G401.6 (cell line): Measurements from ENCODE around the gene MCM5.
"Not testable (repeated sequence)": the region's sequence is repeated elsewhere in the genome, so short reads cannot be mapped to it uniquely, and the experiment has no call there.

Source experiments
- FAIRE-seq: peaks from 2 replicates; lab custom pipeline; 2012; peaks lifted over from hg19 to GRCh38; lab: Jason Lieb, UNC

Gene MCM5

GRCh38 chr22:35452810-35453743 lies 53.1 kb downstream of the MCM5 start:
- no peak for FAIRE-seq

GRCh38 chr22:35454416-35455054 lies 54.6 kb downstream of the MCM5 start:
- no peak for FAIRE-seq

- FAIRE-seq, result no peak
Observed at GRCh38 chr22:35455529-35455928, 55.6 kb downstream of the MCM5 start.

- no peak for FAIRE-seq
Observed at GRCh38 chr22:35456757-35457156, 56.8 kb downstream of the MCM5 start.

- FAIRE-seq, result no peak
Observed at GRCh38 chr22:35457729-35458546, 58.0 kb downstream of the MCM5 start.

- no peak for FAIRE-seq
Observed at GRCh38 chr22:35458547-35459422, 58.8 kb downstream of the MCM5 start.

- no peak for FAIRE-seq
Observed at GRCh38 chr22:35459423-35459894, 59.5 kb downstream of the MCM5 start.

- FAIRE-seq, result not testable (repeated sequence)
Observed at GRCh38 chr22:35459976-35460375, 60.0 kb downstream of the MCM5 start.

- FAIRE-seq, result no peak
Observed at GRCh38 chr22:35460688-35461087, 60.7 kb downstream of the MCM5 start.

- no peak for FAIRE-seq
Observed at GRCh38 chr22:35462498-35463230, 62.7 kb downstream of the MCM5 start.

GRCh38 chr22:35463231-35463933 lies 63.4 kb downstream of the MCM5 start:
- no peak for FAIRE-seq

GRCh38 chr22:35464399-35464798 lies 64.5 kb downstream of the MCM5 start:
- FAIRE-seq, result no peak

GRCh38 chr22:35465109-35465701 lies 65.3 kb downstream of the MCM5 start:
- no peak for FAIRE-seq

GRCh38 chr22:35467681-35468434 lies 67.9 kb downstream of the MCM5 start:
- no peak for FAIRE-seq

GRCh38 chr22:35470903-35471321 lies 71.0 kb downstream of the MCM5 start:
- no peak for FAIRE-seq

- not testable (repeated sequence) for FAIRE-seq
Observed at GRCh38 chr22:35471566-35471965, 71.6 kb downstream of the MCM5 start.

GRCh38 chr22:35472488-35472887 lies 72.5 kb downstream of the MCM5 start:
- FAIRE-seq, result no peak

- FAIRE-seq, result no peak
Observed at GRCh38 chr22:35473971-35474370, 74.0 kb downstream of the MCM5 start.
